ENCODE results near the gene H3-3A.
A peak's percentile ranks its signal among the peaks of the same experiment; 100 is the strongest.

Gene H3-3A

GRCh38 chr1:226063977-226064815 lies 1.7 kb downstream of the H3-3A start:
- no peak for DNase-seq
- Mint-ChIP-seq H3K4me1 (ENCODE audit: low read depth) (peaks cover 54% of the 10 kb centered on the region), H3K4me3 (peak overlapping the region; percentile 100), H3K27me3 (no peaks in the 10 kb centered on the region), H3K36me3 (ENCODE audit: low read depth) (peaks cover 64% of the 10 kb centered on the region), H3K27ac (peak overlapping the region; percentile 99), H3K9me3 (no peaks in the 10 kb centered on the region)

GRCh38 chr1:226064816-226065248 lies 2.3 kb downstream of the H3-3A start:
- Mint-ChIP-seq H3K4me1 (ENCODE audit: low read depth) (peaks cover 59% of the 10 kb centered on the region), H3K27me3 (no peaks in the 10 kb centered on the region), H3K9me3 (no peaks in the 10 kb centered on the region), H3K36me3 (ENCODE audit: low read depth) (peaks cover 70% of the 10 kb centered on the region), H3K4me3 (peak overlapping the region; percentile 100), H3K27ac (peak overlapping the region; percentile 96)
- DNase-seq, result no peak

GRCh38 chr1:226066415-226067078 lies 4.0 kb downstream of the H3-3A start:
- H3K9me3 Mint-ChIP-seq, result no peaks in the 10 kb centered on the region
- H3K4me3 Mint-ChIP-seq, result peak overlapping the region; percentile 100
- peaks cover 86% of the 10 kb centered on the region for H3K36me3 Mint-ChIP-seq (ENCODE audit: low read depth)
- peak overlapping the region; percentile 96 for H3K27ac Mint-ChIP-seq
- no peaks in the 10 kb centered on the region for H3K27me3 Mint-ChIP-seq
- peaks cover 65% of the 10 kb centered on the region for H3K4me1 Mint-ChIP-seq (ENCODE audit: low read depth)
- DNase-seq, result no peak

- Mint-ChIP-seq H3K27me3 (no peaks in the 10 kb centered on the region), H3K27ac (peak overlapping the region; percentile 96), H3K9me3 (no peaks in the 10 kb centered on the region), H3K4me1 (ENCODE audit: low read depth) (peaks cover 71% of the 10 kb centered on the region), H3K36me3 (ENCODE audit: low read depth) (peaks cover 95% of the 10 kb centered on the region), H3K4me3 (peak overlapping the region; percentile 68)
- peak; percentile 52 for DNase-seq
Measured at GRCh38 chr1:226069811-226070489, 7.4 kb downstream of the H3-3A start.

- Mint-ChIP-seq H3K4me3 (no peak overlapping the region), H3K4me1 (ENCODE audit: low read depth) (peaks cover 48% of the 10 kb centered on the region), H3K9me3 (no peaks in the 10 kb centered on the region), H3K27ac (peak overlapping the region; percentile 50), H3K36me3 (ENCODE audit: low read depth) (peaks cover 75% of the 10 kb centered on the region), H3K27me3 (no peaks in the 10 kb centered on the region)
- no peak for DNase-seq
Measured at GRCh38 chr1:226072347-226072746, 9.8 kb downstream of the H3-3A start.

- H3K4me1 Mint-ChIP-seq (ENCODE audit: low read depth), result peaks cover 38% of the 10 kb centered on the region
- H3K9me3 Mint-ChIP-seq, result no peaks in the 10 kb centered on the region
- H3K4me3 Mint-ChIP-seq, result no peak overlapping the region
- DNase-seq, result no peak
- H3K36me3 Mint-ChIP-seq (ENCODE audit: low read depth), result peaks cover 65% of the 10 kb centered on the region
- H3K27ac Mint-ChIP-seq, result peak overlapping the region; percentile 62
- H3K27me3 Mint-ChIP-seq, result no peaks in the 10 kb centered on the region
Measured at GRCh38 chr1:226073184-226073950, 10.9 kb downstream of the H3-3A start.

- Mint-ChIP-seq H3K4me3 (no peak overlapping the region), H3K36me3 (ENCODE audit: low read depth) (peaks cover 58% of the 10 kb centered on the region), H3K9me3 (no peaks in the 10 kb centered on the region), H3K27ac (peak overlapping the region; percentile 62), H3K27me3 (no peaks in the 10 kb centered on the region), H3K4me1 (ENCODE audit: low read depth) (peaks cover 31% of the 10 kb centered on the region)
- no peak for DNase-seq
Measured at GRCh38 chr1:226074046-226074445, 11.5 kb downstream of the H3-3A start.

- Mint-ChIP-seq H3K4me1 (ENCODE audit: low read depth) (peaks cover 10% of the 10 kb centered on the region), H3K4me3 (no peak overlapping the region), H3K9me3 (no peaks in the 10 kb centered on the region), H3K36me3 (ENCODE audit: low read depth) (peaks cover 35% of the 10 kb centered on the region), H3K27ac (no peak overlapping the region), H3K27me3 (no peaks in the 10 kb centered on the region)
- no peak for DNase-seq
Measured at GRCh38 chr1:226076378-226076777, 13.9 kb downstream of the H3-3A start.

GRCh38 chr1:226078374-226078773 lies 15.9 kb downstream of the H3-3A start:
- Mint-ChIP-seq H3K4me3 (no peak overlapping the region), H3K4me1 (ENCODE audit: low read depth) (peaks cover 13% of the 10 kb centered on the region), H3K27me3 (no peaks in the 10 kb centered on the region), H3K9me3 (no peaks in the 10 kb centered on the region), H3K36me3 (ENCODE audit: low read depth) (peaks cover 17% of the 10 kb centered on the region), H3K27ac (no peak overlapping the region)
- no peak for DNase-seq

- DNase-seq, result no peak
- H3K9me3 Mint-ChIP-seq, result no peaks in the 10 kb centered on the region
- H3K27me3 Mint-ChIP-seq, result no peaks in the 10 kb centered on the region
- H3K4me3 Mint-ChIP-seq, result peak overlapping the region; percentile 83
- H3K4me1 Mint-ChIP-seq (ENCODE audit: low read depth), result peaks cover 12% of the 10 kb centered on the region
- no peaks in the 10 kb centered on the region for H3K36me3 Mint-ChIP-seq (ENCODE audit: low read depth)
- H3K27ac Mint-ChIP-seq, result peak overlapping the region; percentile 53
Measured at GRCh38 chr1:226082587-226082917, 20.0 kb downstream of the H3-3A start.

- H3K27me3 Mint-ChIP-seq, result no peaks in the 10 kb centered on the region
- H3K27ac Mint-ChIP-seq, result peak overlapping the region; percentile 88
Measured at GRCh38 chr1:226082959-226083301, 20.4 kb downstream of the H3-3A start.

GRCh38 chr1:226083302-226084101 lies 21.0 kb downstream of the H3-3A start:
- Mint-ChIP-seq H3K9me3 (no peaks in the 10 kb centered on the region), H3K4me3 (peak overlapping the region; percentile 83), H3K36me3 (ENCODE audit: low read depth) (no peaks in the 10 kb centered on the region), H3K27me3 (no peaks in the 10 kb centered on the region), H3K27ac (peak overlapping the region; percentile 88), H3K4me1 (ENCODE audit: low read depth) (peaks cover 12% of the 10 kb centered on the region)
- DNase-seq, result peak; percentile 97

More at GRCh38 chr1:226082959-226083301, 20.4 kb downstream of the H3-3A start:
- Mint-ChIP-seq H3K4me1 (ENCODE audit: low read depth) (peaks cover 12% of the 10 kb centered on the region), H3K36me3 (ENCODE audit: low read depth) (no peaks in the 10 kb centered on the region), H3K4me3 (peak overlapping the region; percentile 83), H3K9me3 (no peaks in the 10 kb centered on the region)
- no peak for DNase-seq

GRCh38 chr1:226085675-226086285 lies 23.3 kb downstream of the H3-3A start:
- Mint-ChIP-seq H3K36me3 (ENCODE audit: low read depth) (no peaks in the 10 kb centered on the region), H3K4me3 (no peak overlapping the region), H3K27me3 (no peaks in the 10 kb centered on the region), H3K9me3 (no peaks in the 10 kb centered on the region), H3K27ac (no peak overlapping the region), H3K4me1 (ENCODE audit: low read depth) (peaks cover 12% of the 10 kb centered on the region)
- DNase-seq, result no peak

Data from activated T-cell treated with anti-CD3 and anti-CD28 coated beads, Interleukin-2, amount 50 U/mL, for 24 hours (primary cell).